Kidney capillary endothelial cell (primary cell): ENCODE results near the gene CXorf49.
"Not testable (repeated sequence)": the region's sequence is repeated elsewhere in the genome, so short reads cannot be mapped to it uniquely, and the experiment has no call there.

Source experiments
- DNase-seq: peaks from one replicate; pipeline ENCODE4 v3.0.0-alpha.2; 2018; ENCODE audit warnings: low spot score

CXorf49 gene

GRCh38 chrX:71718185-71718584, at the start of gene CXorf49:
TSS of gene CXorf49 (minus strand) at chrX:71718285. CDS start at chrX:71718151, 134 bp downstream.
- DNase-seq = not testable (repeated sequence)

DNA sequence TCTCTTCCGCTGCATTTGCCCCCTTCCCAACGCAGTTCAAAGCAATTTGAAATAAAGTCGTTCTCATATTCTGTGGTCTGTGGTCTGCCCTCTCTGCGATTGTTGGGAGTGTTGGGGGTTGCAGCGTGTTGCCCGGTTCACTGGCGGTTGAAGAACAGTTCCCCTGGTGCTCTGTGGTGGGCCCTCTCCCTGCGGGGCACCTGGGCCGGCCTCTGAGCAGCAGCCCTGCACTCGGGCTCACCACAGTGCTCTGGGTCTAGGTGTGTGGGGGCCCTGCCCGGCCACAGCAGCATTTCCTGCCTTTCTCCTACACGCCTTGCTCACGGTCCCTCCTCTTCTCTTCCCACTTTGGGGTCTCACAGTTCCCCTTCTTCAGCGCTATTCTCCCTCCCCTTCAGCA, 49.0 kb upstream of the CXorf49 start:
- not testable (repeated sequence) for DNase-seq

DNA sequence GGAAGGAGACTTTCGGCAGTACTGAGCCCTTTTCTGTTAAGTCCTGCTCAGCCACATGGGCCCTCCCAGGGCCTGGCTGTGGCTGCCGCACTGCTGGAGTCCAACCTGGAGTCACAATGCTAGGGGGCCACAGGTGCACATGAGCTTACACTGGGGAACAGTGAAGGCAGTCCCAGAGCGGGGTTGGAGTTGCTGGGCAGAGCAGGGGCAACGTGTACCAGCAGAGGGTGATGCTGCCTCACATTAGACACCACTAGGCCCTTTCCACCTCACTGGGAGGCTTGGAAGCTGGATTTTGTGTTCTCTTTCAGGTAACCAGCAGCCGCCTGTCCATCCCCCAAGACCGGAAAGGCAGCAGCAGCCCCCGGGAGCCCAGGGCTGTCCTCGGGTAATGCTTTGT, 47.5 kb upstream of the CXorf49 start:
- DNase-seq = not testable (repeated sequence)

DNA sequence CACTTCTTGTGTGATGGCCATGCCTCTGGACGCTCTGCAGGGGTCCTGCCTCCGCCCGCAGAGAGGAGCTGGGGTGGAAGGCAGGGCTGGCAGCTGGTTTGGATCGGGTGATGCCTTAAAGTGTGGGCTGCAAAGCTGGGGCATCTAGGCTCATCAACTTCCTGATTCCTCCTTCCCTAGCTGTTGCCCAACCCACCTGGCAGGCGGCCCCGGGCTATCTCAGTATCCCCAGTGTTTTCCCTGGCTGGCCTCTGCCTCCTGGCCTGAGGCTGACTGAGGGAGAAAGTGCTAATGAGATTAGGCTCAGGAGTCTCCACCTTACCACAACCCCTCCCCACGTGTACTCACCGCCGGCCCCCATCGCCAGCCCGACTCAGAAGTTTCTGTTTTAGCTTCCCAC, 46.7 kb upstream of the CXorf49 start:
- not testable (repeated sequence) for DNase-seq

DNA sequence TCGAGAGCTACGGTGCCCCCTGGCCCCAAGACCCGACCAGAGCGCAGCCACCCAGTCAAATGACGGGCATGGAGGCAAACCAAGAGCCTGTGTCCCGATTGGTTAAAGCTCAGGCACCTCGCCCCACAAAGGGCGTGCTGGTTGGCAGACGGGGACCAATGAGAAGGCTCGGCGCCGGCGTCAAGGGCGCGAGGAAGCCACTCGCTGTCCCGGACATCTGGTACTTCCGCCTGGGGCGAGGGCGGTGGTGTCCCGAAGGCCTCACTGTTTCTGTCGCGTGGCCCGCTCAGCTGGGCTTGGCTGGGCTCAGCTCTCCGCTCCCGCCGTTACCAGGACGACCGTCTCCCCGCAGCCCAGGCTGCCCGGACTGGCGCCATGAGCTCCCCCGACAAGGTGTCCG, 45.0 kb upstream of the CXorf49 start, which contains the start of gene CXorf49B:
Gene CXorf49B (plus strand): TSS at position 301 of the 400 bp plus-strand sequence. CDS start 75 bp downstream, at position 376.
- not testable (repeated sequence) for DNase-seq

- not testable (repeated sequence) for DNase-seq
Observed at GRCh38 chrX:71760688-71761281, 42.7 kb upstream of the CXorf49 start.

DNA sequence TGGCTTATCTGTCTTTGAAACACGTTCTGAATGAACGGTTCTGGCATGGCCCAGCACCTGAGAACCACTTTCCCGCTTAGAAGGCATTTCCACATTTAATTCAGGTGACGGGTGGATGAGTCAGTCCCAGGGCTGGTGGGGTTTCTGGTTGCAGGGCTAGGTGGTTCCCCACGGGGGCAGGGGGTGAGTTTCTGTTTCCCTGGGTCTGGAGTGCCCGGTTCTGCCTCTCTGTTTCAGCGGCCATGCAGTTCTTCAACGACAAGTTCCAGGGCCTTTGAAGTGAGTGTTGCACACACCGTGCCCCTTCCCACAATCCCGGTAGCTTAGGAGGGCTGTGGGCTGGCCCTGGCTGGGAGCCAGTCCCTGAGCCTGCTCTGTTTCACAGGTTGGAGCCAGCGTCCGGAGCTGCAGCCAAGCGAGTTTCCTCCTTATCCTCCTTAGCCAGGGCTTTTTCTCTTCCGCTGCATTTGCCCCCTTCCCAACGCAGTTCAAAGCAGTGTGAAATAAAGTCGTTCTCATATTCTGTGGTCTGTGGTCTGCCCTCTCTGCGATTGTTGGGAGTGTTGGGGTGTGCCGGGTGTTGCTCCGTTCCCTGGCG, 2.3 kb upstream of the CXorf49 start:
- not testable (repeated sequence) for DNase-seq

GRCh38 chrX:71719195-71719594, 1.1 kb upstream of the CXorf49 start:
- DNase-seq = not testable (repeated sequence)

- not testable (repeated sequence) for DNase-seq
Observed at GRCh38 chrX:71716323-71716722, 1.8 kb downstream of the CXorf49 start.

GRCh38 chrX:71715551-71715950, 2.5 kb downstream of the CXorf49 start:
- DNase-seq = not testable (repeated sequence)

- not testable (repeated sequence) for DNase-seq
Observed at GRCh38 chrX:71714064-71714463, 4.0 kb downstream of the CXorf49 start.

- not testable (repeated sequence) for DNase-seq
Observed at GRCh38 chrX:71702853-71703252, 15.2 kb downstream of the CXorf49 start.

GRCh38 chrX:71699023-71699344, 19.1 kb downstream of the CXorf49 start:
- not testable (repeated sequence) for DNase-seq

DNA sequence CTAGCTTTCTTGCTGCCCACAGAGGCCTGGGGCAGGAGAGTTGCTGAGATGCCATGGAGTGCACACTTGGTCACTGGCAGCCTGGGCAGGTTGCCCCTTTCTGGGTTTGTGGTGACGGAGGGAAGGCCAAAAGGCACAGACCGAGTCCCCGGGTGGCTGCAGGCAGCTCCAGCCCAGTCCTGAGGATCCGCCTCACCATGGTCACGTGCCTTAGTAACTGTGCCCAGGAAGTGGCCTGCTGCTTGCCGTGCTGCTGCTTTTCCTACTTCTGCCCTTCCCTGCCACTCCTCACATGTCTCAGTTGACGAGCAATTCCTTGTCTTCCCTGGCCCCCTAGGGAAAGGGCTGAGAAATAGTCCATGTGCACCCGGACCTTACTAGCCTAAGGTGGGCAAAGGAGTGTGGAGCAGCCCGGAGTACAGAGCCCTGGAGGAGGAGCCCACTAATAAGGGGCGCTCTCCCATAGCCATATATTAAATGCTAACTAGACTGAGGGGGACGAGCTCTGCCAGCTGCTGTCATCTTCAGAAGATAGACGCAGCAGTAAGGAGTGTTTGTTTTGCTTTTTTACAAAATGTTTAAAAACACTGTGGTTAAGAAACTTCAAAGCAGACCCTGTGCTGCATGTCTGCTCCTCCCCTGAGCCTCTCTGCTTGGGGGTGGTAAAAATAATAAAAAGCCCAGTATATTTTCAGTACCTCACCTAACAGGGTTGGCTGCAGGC, 19.6 kb downstream of the CXorf49 start:
- not testable (repeated sequence) for DNase-seq

- not testable (repeated sequence) for DNase-seq
Observed at GRCh38 chrX:71697466-71698298, 20.4 kb downstream of the CXorf49 start.

DNA sequence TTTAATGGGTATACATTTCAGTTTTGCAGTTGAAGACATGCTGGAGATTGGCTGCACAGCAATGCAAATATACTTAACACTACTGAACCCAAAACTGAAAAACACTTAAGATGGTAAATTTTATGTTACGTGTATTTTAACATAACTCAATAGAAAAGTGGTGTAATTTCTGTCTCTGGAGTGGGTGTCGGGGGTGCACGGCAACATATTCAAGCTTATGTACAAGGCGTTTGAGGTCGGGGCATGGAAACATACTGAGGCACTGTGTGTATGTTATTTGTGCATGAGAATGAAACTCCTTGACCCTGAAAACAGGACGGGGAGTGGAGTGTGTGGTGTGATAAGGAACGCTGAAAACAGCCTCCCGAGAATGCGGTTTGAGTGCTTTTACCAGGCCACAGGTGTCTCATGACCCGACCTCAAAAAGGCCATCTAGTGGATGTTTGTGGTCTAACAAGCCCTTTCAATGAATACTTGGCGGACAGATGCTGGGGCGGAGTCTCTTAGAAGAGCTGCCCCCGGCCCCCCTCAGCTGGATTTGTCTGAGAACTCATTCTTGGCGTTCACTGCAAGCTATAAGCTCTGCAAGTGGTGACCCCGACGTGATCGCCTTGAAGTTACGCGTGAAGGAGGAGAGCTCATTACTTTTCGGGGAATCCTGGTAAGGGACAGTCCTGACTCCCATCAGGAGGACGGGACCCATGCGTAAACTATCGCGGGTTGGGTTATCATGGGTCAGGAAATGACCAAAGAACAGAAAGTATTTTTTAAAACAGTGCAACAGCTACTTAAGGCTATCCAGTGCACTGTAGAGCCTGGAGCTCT, 21.2 kb downstream of the CXorf49 start:
- not testable (repeated sequence) for DNase-seq

GRCh38 chrX:71679575-71680207, 38.4 kb downstream of the CXorf49 start:
- no peak for DNase-seq

GRCh38 chrX:71677195-71677594, 40.9 kb downstream of the CXorf49 start:
- not testable (repeated sequence) for DNase-seq

- not testable (repeated sequence) for DNase-seq
Observed at GRCh38 chrX:71676068-71676795, 41.9 kb downstream of the CXorf49 start.

DNA sequence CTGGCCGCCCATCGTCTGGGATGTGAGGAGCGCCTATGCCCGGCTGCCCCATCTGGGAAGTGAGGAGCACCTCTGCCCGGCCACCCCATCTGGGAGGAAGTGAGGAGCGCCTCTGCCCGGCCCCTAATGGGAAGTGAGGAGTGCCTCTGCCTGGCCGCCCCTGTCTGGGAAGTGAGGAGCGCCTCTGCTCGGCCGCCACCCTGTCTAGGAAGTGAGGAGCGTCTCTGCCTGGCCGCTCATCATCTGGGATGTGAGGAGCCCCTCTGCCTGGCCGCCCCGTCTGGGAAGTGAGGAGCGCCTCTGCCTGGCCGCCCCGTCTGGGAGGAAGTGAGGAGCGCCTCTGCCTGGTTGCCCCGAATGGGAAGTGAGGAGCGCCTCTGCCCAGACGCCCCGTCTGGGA, 42.4 kb downstream of the CXorf49 start:
- DNase-seq = not testable (repeated sequence)
